IMR-90 (cell line): ENCODE data around the gene ZNF385B. TPM values are rescaled to one million over a fixed set of nuclear protein-coding genes. Genes with fewer than 3 reads are reported as not detected.

Source experiments
- ATAC-seq: fragments of 200-7000 bp; cut with Tn5 transposase; 2 replicates; pipeline ENCODE4 v1.9.1; 2020; ENCODE audit warnings: low read depth, mild to moderate bottlenecking, moderate library complexity
- BruUV-seq: library from RNA; stranded (reverse); fragments of 400-500 nt; replicated peaks from 2 replicates; lab custom pipeline; 2021; lab: Mats Ljungman, UMichigan
- CTCF ChIA-PET: fragments of 300-600 bp; formaldehyde crosslinking; extraction: SDS; loops from one replicate; lab custom pipeline; 2021; ENCODE audit warnings: antibody characterized with exemption; lab: Yijun Ruan, JAX
- POLR2A ChIA-PET: fragments of 300-600 bp; sonication (Branson Sonifier 250); formaldehyde crosslinking; loops from one replicate; lab custom pipeline; 2022; ENCODE audit warnings: antibody characterized with exemption; ENCODE audit not compliant: unreplicated experiment; lab: Charles Lee
- DNase-seq: peaks from one replicate; pipeline ENCODE4 v3.0.0; 2013
- H2AFZ ChIP-seq: replicated peaks from 2 replicates; pipeline ENCODE3; 2013; ENCODE audit warnings: low read length, mild to moderate bottlenecking; ENCODE audit not compliant: poor library complexity
- H2AK5ac ChIP-seq: 2 replicates; pipeline ENCODE4 v1.6.1; 2013; ENCODE audit warnings: low read depth, low read length, inconsistent platforms
- H2AK9ac ChIP-seq: replicated peaks from 2 replicates; pipeline ENCODE3; 2013; ENCODE audit warnings: mild to moderate bottlenecking, low read depth, low read length, moderate library complexity; ENCODE audit not compliant: poor library complexity
- H2BK120ac ChIP-seq: 2 replicates; pipeline ENCODE4 v1.6.1; 2013; ENCODE audit warnings: low read depth, low read length, inconsistent platforms
- H2BK15ac ChIP-seq: 3 replicates; pipeline ENCODE4 v1.6.1; 2013; ENCODE audit warnings: low read depth, low read length, inconsistent platforms
- H2BK20ac ChIP-seq: 2 replicates; pipeline ENCODE4 v1.6.1; 2013; ENCODE audit warnings: low read depth, mild to moderate bottlenecking, inconsistent platforms, low read length, moderate library complexity
- H2BK5ac ChIP-seq: 2 replicates; pipeline ENCODE4 v1.6.1; 2013; ENCODE audit warnings: mild to moderate bottlenecking, low read depth, low read length, inconsistent platforms; ENCODE audit not compliant: poor library complexity, severe bottlenecking
- H3K14ac ChIP-seq: replicated peaks from 2 replicates; pipeline ENCODE4 v1.6.1; 2013; ENCODE audit warnings: low read depth, low read length, inconsistent platforms
- H3K18ac ChIP-seq: 2 replicates; pipeline ENCODE4 v1.6.1; 2013; ENCODE audit warnings: low read depth, low read length, control low read depth
- H3K23ac ChIP-seq: 2 replicates; pipeline ENCODE4 v1.6.1; 2013; ENCODE audit warnings: low read depth, low read length, inconsistent platforms
- H3K27ac ChIP-seq: 2 replicates; pipeline ENCODE4 v1.5.1; 2013; ENCODE audit warnings: mild to moderate bottlenecking, control low read depth, low read length; ENCODE audit not compliant: insufficient read depth
- H3K27me3 ChIP-seq: 2 replicates; pipeline ENCODE4 v1.6.1; 2013; ENCODE audit warnings: low read length; ENCODE audit not compliant: control insufficient read depth, insufficient read depth
- H3K36me3 ChIP-seq: 2 replicates; pipeline ENCODE4 v1.6.1; 2013; ENCODE audit warnings: low read length, mixed read lengths; ENCODE audit not compliant: control insufficient read depth, insufficient read depth
- H3K4ac ChIP-seq: 2 replicates; pipeline ENCODE4 v1.6.1; 2013; ENCODE audit warnings: low read depth, low read length, inconsistent platforms
- H3K4me1 ChIP-seq: 2 replicates; pipeline ENCODE4 v1.6.1; 2013; ENCODE audit warnings: low read length, mixed read lengths; ENCODE audit not compliant: control insufficient read depth, insufficient read depth
- H3K4me2 ChIP-seq: 2 replicates; pipeline ENCODE4 v1.6.1; 2013; ENCODE audit warnings: low read depth, mild to moderate bottlenecking, control low read depth, low read length, moderate library complexity
- H3K4me3 ChIP-seq: 2 replicates; pipeline ENCODE4 v1.5.1; 2013; ENCODE audit warnings: low read depth, mild to moderate bottlenecking, control low read depth, low read length, moderate library complexity; ENCODE audit not compliant: insufficient read depth
- H3K56ac ChIP-seq: 2 replicates; pipeline ENCODE4 v1.6.1; 2013; ENCODE audit warnings: low read length, inconsistent platforms; ENCODE audit not compliant: insufficient read depth; ENCODE audit errors: extremely low read depth
- H3K79me1 ChIP-seq, 2 experiments: 2 replicates each; pipeline ENCODE4 v1.6.1; 2013; ENCODE audit warnings: low read length in 2 of 2, inconsistent platforms in 1 of 2, low read depth in 1 of 2
- H3K9ac ChIP-seq: 2 replicates; pipeline ENCODE4 v1.6.1; 2013; ENCODE audit warnings: low read depth, low read length, control low read depth
- H3K9me1 ChIP-seq: 2 replicates; pipeline ENCODE4 v1.6.1; 2013; ENCODE audit warnings: low read length, inconsistent platforms; ENCODE audit not compliant: insufficient read depth
- H3K9me3 ChIP-seq: 2 replicates; pipeline ENCODE4 v1.6.1; 2013; ENCODE audit warnings: low read length; ENCODE audit not compliant: control insufficient read depth, insufficient read depth
- H4K20me1 ChIP-seq: 2 replicates; pipeline ENCODE4 v1.6.1; 2013; ENCODE audit warnings: low read length, inconsistent platforms; ENCODE audit not compliant: insufficient read depth
- H4K5ac ChIP-seq: 2 replicates; pipeline ENCODE4 v1.6.1; 2013; ENCODE audit warnings: mild to moderate bottlenecking, low read depth, low read length, control low read depth
- H4K8ac ChIP-seq, 2 experiments: 2 replicates each; pipeline ENCODE4 v1.6.1; 2013; ENCODE audit warnings: low read depth in 2 of 2, low read length in 2 of 2, control low read depth in 1 of 2, inconsistent platforms in 1 of 2
- H4K91ac ChIP-seq: 2 replicates; pipeline ENCODE4 v1.6.1; 2013; ENCODE audit warnings: low read depth, low read length, inconsistent platforms; ENCODE audit not compliant: insufficient read depth
- BHLHE40 ChIP-seq: fragments of 150-350 bp; IDR thresholded peaks from 2 replicates; pipeline ENCODE4 v1.6.1; 2016; ENCODE audit warnings: mild to moderate bottlenecking, low read depth, low read length
- CEBPB ChIP-seq: IDR thresholded peaks from 2 replicates; pipeline ENCODE4 v1.6.1; 2012; ENCODE audit warnings: low read depth, low read length, improper control_type of control experiment
- CHD1 ChIP-seq: IDR thresholded peaks from 2 replicates; pipeline ENCODE4 v1.6.1; 2012; ENCODE audit warnings: low read depth, low read length, improper control_type of control experiment
- CTCF ChIP-seq: conservative IDR thresholded peaks from 2 replicates; pipeline ENCODE4 v1.5.1; 2012; ENCODE audit warnings: mild to moderate bottlenecking, low read depth, low read length, improper control_type of control experiment
- MAFK ChIP-seq: IDR thresholded peaks from 2 replicates; pipeline ENCODE4 v1.6.1; 2012; ENCODE audit warnings: low read depth, low read length, improper control_type of control experiment
- MAZ ChIP-seq: IDR thresholded peaks from 2 replicates; pipeline ENCODE4 v1.6.1; 2012; ENCODE audit warnings: low read depth, mild to moderate bottlenecking, low read length, improper control_type of control experiment, moderate library complexity, borderline replicate concordance
- MXI1 ChIP-seq: IDR thresholded peaks from 2 replicates; pipeline ENCODE4 v1.6.1; 2012; ENCODE audit warnings: low read depth, mild to moderate bottlenecking, low read length, moderate library complexity, borderline replicate concordance
- NFE2L2 ChIP-seq: fragments of 150-350 bp; IDR thresholded peaks from 2 replicates; pipeline ENCODE4 v1.6.1; 2016; ENCODE audit warnings: low read depth, mild to moderate bottlenecking, low read length
- POLR2A ChIP-seq: IDR thresholded peaks from 2 replicates; pipeline ENCODE4 v1.6.1; 2012; ENCODE audit warnings: mild to moderate bottlenecking, low read depth, low read length
- RAD21 ChIP-seq: IDR thresholded peaks from 2 replicates; pipeline ENCODE4 v1.6.1; 2012; ENCODE audit warnings: low read length, improper control_type of control experiment
- RCOR1 ChIP-seq: IDR thresholded peaks from 2 replicates; pipeline ENCODE4 v1.6.1; 2012; ENCODE audit warnings: mild to moderate bottlenecking, low read length, improper control_type of control experiment; ENCODE audit not compliant: insufficient replicate concordance
- RFX5 ChIP-seq: IDR thresholded peaks from 2 replicates; pipeline ENCODE4 v1.8.0; 2012; ENCODE audit warnings: low read depth, mild to moderate bottlenecking, low read length, moderate library complexity
- SMC3 ChIP-seq: fragments of 150-350 bp; IDR thresholded peaks from 2 replicates; pipeline ENCODE4 v1.6.1; 2016; ENCODE audit warnings: low read depth, mild to moderate bottlenecking, antibody characterized with exemption, low read length, moderate library complexity
- WGBS, 2 experiments: methylation state at CpG; one replicate each; pipeline versions ENCODE4 v1.1.5 to v1.1.7; 2013; ENCODE audit warnings: missing lambda C conversion rate in 2 of 2; ENCODE audit not compliant: insufficient read length in 1 of 2; ENCODE audit errors: extremely low coverage in 2 of 2; 5-methylcytosine and 5-hydroxymethylcytosine counted together
- dilution Hi-C: fragments of 300-500 bp; cut with HindIII; formaldehyde crosslinking; loops from one replicate; pipeline ENCODE4 v1.14.3; 2018; ENCODE audit warnings: low sequenced_read_pairs; ENCODE audit not compliant: unreplicated experiment
- in situ Hi-C: fragments of 300-500 bp; cut with MboI; formaldehyde crosslinking; loops from 3 replicates; pipeline ENCODE4 v1.14.3; 2019; ENCODE audit warnings: low sequenced_read_pairs, inconsistent platforms, mixed read lengths
- intact Hi-C: fragments of 100-400 bp; cut with micrococcal nuclease; formaldehyde crosslinking; loops from 2 replicates; pipeline ENCODE4 v1.10.0; 2022
- polyA plus RNA-seq, 3 experiments: library from polyadenylated mRNA; depleted of rRNA; stranded (reverse); fragments of >200 nt; gene quantifications; 2 replicates each; pipeline ENCODE4 v1.2.3, GENCODE V29; 2012; ENCODE audit warnings: low replicate concordance in 1 of 3
- total RNA-seq: library from RNA; depleted of rRNA; stranded (reverse); fragments of >200 nt; gene quantifications from 2 replicates; pipeline ENCODE4 v1.2.3, GENCODE V29; 2012

ZNF385B gene
- total and polyA plus RNA-seq, 2 of the 4 experiments (the other 2 are of a cell fraction), result not detected

GRCh38 chr2:179824961-179825360 lies 36.5 kb downstream of the ZNF385B start:
- no TSS peak for BruUV-seq
- no peak overlapping the region for H3K4me3 ChIP-seq
- H2BK15ac ChIP-seq, result no peak overlapping the region
- H3K79me1 ChIP-seq, result no peaks in the 10 kb centered on the region
- WGBS, 2 experiments, result no CpG with 5 or more reads among the region's 1 CpG
- ATAC-seq (no peak), DNase-seq (no peak)
- H3K23ac ChIP-seq, result no peak overlapping the region
- H4K8ac ChIP-seq, result no peak overlapping the region
- H3K4ac ChIP-seq, result no peak overlapping the region
- H3K4me1 ChIP-seq, result no peaks in the 10 kb centered on the region
- no peak overlapping the region for H3K18ac ChIP-seq
- ChIA-PET CTCF (no interaction called here), POLR2A (no interaction called here)
- no peak overlapping the region for H2BK20ac ChIP-seq
- H2AK5ac ChIP-seq, result no peak overlapping the region
- H4K20me1 ChIP-seq, result no peaks in the 10 kb centered on the region
- H3K9me1 ChIP-seq, result no peaks in the 10 kb centered on the region
- no peak overlapping the region for H3K27ac ChIP-seq
- H3K27me3 ChIP-seq, result no peaks in the 10 kb centered on the region
- no peak overlapping the region for H3K56ac ChIP-seq
- no peaks in the 10 kb centered on the region for H3K36me3 ChIP-seq
- TF ChIP-seq MAZ (no peak), RCOR1 (no peak), CTCF (no peak), BHLHE40 (no peak), RAD21 (no peak), MXI1 (no peak), NFE2L2 (no peak), CHD1 (no peak), POLR2A (no peak), CEBPB (no peak), MAFK (no peak), RFX5 (no peak), SMC3 (no peak)
- no peak overlapping the region for H2BK120ac ChIP-seq
- H2AK9ac ChIP-seq, result no peak overlapping the region
- no peak overlapping the region for H2AFZ ChIP-seq
- H3K4me2 ChIP-seq, result no peak overlapping the region
- dilution Hi-C loops, result no loop called here
- no peak overlapping the region for H4K91ac ChIP-seq
- H3K14ac ChIP-seq, result no peak overlapping the region
- H3K9me3 ChIP-seq, result no peaks in the 10 kb centered on the region
- in situ Hi-C loops, result no loop called here
- no peak overlapping the region for H3K9ac ChIP-seq
- H2BK5ac ChIP-seq, result no peak overlapping the region
- no peak overlapping the region for H4K5ac ChIP-seq
- intact Hi-C loops, result no loop called here
